HepG2 (cell line): ENCODE data around the gene SRGAP3. TPM values are rescaled to one million over a fixed set of nuclear protein-coding genes. Genes with fewer than 3 reads are reported as not detected.

ENCODE experiments used
- ATAC-seq: fragments of 200-7000 bp; cut with Tn5 transposase; 3 replicates; pipeline ENCODE4 v1.9.1; 2020; ENCODE audit warnings: mild to moderate bottlenecking, moderate library complexity
- BruUV-seq: library from RNA; stranded (reverse); fragments of 400-500 nt; replicated peaks from 2 replicates; lab custom pipeline; 2021; lab: Mats Ljungman, UMichigan
- CTCF ChIA-PET: fragments of 300-600 bp; formaldehyde crosslinking; extraction: SDS; loops from one replicate; lab custom pipeline; 2021; ENCODE audit warnings: low total read pairs, inconsistent platforms, low intra/inter-chr PET ratio; lab: Yijun Ruan, JAX
- POLR2A ChIA-PET: fragments of 350-600 bp; sonication (Branson Sonifier 250); formaldehyde crosslinking; loops from one replicate; lab custom pipeline; 2020; ENCODE audit warnings: antibody characterized with exemption, inconsistent platforms; lab: Yijun Ruan, JAX
- DNase-seq: peaks from one replicate; pipeline ENCODE4 v3.0.0-alpha.2; 2015; ENCODE audit warnings: low spot score
- FAIRE-seq: peaks from 3 replicates; lab custom pipeline; 2011; peaks lifted over from hg19 to GRCh38; lab: Jason Lieb, UNC
- H2AFZ ChIP-seq: one replicate; pipeline ENCODE4 v1.6.1; 2011; ENCODE audit warnings: low read length, inconsistent platforms
- H3K27ac ChIP-seq: fragments of 300-600 bp; 3 replicates; pipeline ENCODE4 v1.8.0; 2011; ENCODE audit warnings: mixed run types, mild to moderate bottlenecking, mixed read lengths, low read length, inconsistent platforms; ENCODE audit not compliant: insufficient read depth; ENCODE audit errors: extremely low read length
- H3K27me3 ChIP-seq, 2 experiments: fragments of 200-600 bp in 1 of 2; 2 replicates in 1 of 2; 3 replicates in 1 of 2; pipeline versions ENCODE4 v1.6.0 to v1.8.0; 2011; ENCODE audit warnings: low read length in 2 of 2, mild to moderate bottlenecking in 2 of 2, moderate library complexity in 2 of 2, inconsistent platforms in 1 of 2; ENCODE audit not compliant: insufficient read depth in 2 of 2, control insufficient read depth in 1 of 2
- H3K36me3 ChIP-seq, 2 experiments: fragments of 200-600 bp in 1 of 2; replicated peaks in 1 of 2; 2 replicates in 1 of 2; 3 replicates in 1 of 2; pipeline versions ENCODE4 v1.5.1 to v1.8.0; 2011; ENCODE audit warnings: low read length in 2 of 2, inconsistent platforms in 1 of 2; ENCODE audit not compliant: insufficient read depth in 2 of 2, control insufficient read depth in 1 of 2
- H3K4me1 ChIP-seq: 2 replicates; pipeline ENCODE4 v1.5.1; 2012; ENCODE audit warnings: low read length, inconsistent platforms; ENCODE audit not compliant: insufficient read depth
- H3K4me2 ChIP-seq: 2 replicates; pipeline ENCODE4 v1.6.0; 2011; ENCODE audit warnings: low read depth, low read length, inconsistent platforms
- H3K4me3 ChIP-seq, 3 experiments: fragments of 200-600 bp in 1 of 3; sonication (generic), shearing (Covaris generic) in 1 of 3; replicated peaks in 1 of 3; 2 replicates each; pipeline ENCODE4 v1.5.1; 2011 to 2016; ENCODE audit warnings: low read length in 3 of 3, inconsistent platforms in 2 of 3, low read depth in 2 of 3, mild to moderate bottlenecking in 2 of 3, control low read depth in 1 of 3, mixed read lengths in 1 of 3; ENCODE audit not compliant: insufficient read depth in 1 of 3
- H3K79me2 ChIP-seq: one replicate; pipeline ENCODE4 v1.6.1; 2011; ENCODE audit warnings: low read length, inconsistent platforms; ENCODE audit not compliant: insufficient read depth
- H3K9ac ChIP-seq: 2 replicates; pipeline ENCODE4 v1.6.0; 2011; ENCODE audit warnings: mild to moderate bottlenecking, low read depth, low read length, inconsistent platforms; ENCODE audit not compliant: insufficient read depth
- H3K9me3 ChIP-seq: 2 replicates; pipeline ENCODE4 v1.5.1; 2012; ENCODE audit warnings: mild to moderate bottlenecking, low read length
- H4K20me1 ChIP-seq: 2 replicates; pipeline ENCODE4 v1.6.0; 2011; ENCODE audit warnings: inconsistent platforms, mild to moderate bottlenecking, low read length, moderate library complexity; ENCODE audit not compliant: insufficient read depth
- HOXA5 ChIP-seq: sonication (generic); formaldehyde crosslinking; IDR thresholded peaks from 2 replicates; pipeline ENCODE4 v1.4.0; 2020; ENCODE audit warnings: missing genetic modification reagents
- MIXL1 ChIP-seq: IDR thresholded peaks from 2 replicates; pipeline ENCODE4 v1.6.1; 2016
- NBN ChIP-seq: fragments of 450-650 bp; conservative IDR thresholded peaks from 2 replicates; pipeline ENCODE4 v1.6.1; 2017
- ZBTB20 ChIP-seq: sonication (generic); formaldehyde crosslinking; IDR thresholded peaks from 2 replicates; pipeline ENCODE4 v1.8.1; 2023; ENCODE audit warnings: missing genetic modification reagents, low read depth, mild to moderate bottlenecking, borderline replicate concordance
- ZC3H13 ChIP-seq: sonication (generic); formaldehyde crosslinking; IDR thresholded peaks from 2 replicates; pipeline ENCODE4 v1.8.1; 2023; ENCODE audit warnings: mild to moderate bottlenecking, missing genetic modification reagents, moderate library complexity
- ZNF780A ChIP-seq: sonication (generic); formaldehyde crosslinking; IDR thresholded peaks from 2 replicates; pipeline ENCODE4 v1.8.0; 2022; ENCODE audit warnings: mild to moderate bottlenecking, missing genetic modification reagents, moderate library complexity
- WGBS: methylation state at CpG from one replicate; pipeline ENCODE4 v1.1.6; 2017; ENCODE audit warnings: low lambda C conversion rate; 5-methylcytosine and 5-hydroxymethylcytosine counted together
- in situ Hi-C: cut with HindIII; loops from 2 replicates; pipeline ENCODE4 v1.10.0; 2017; ENCODE audit warnings: low pct_unique_long_range_greater_than_20kb; ENCODE audit not compliant: extremely low pct_ligation_motif_present
- intact Hi-C: fragments of 100-400 bp; cut with micrococcal nuclease; formaldehyde crosslinking; loops from one replicate; pipeline ENCODE4 v1.10.0; 2022; ENCODE audit not compliant: unreplicated experiment
- polyA plus RNA-seq, 8 experiments: library from polyadenylated mRNA; depleted of rRNA in 3 of 8; stranded (reverse) in 7 of 8; unstranded in 1 of 8; fragments of >200 nt; fragmentation: Illumina TruSeq in 4 of 8; extraction: Trizol in 4 of 8; gene quantifications; 2 replicates each; pipeline versions ENCODE4 v1.2.1 to v1.2.3, GENCODE V29; 2011 to 2016; ENCODE audit warnings: low read depth in 4 of 8, missing spikeins in 1 of 8, mixed read lengths in 1 of 8; ENCODE audit not compliant: insufficient read depth in 1 of 8
- total RNA-seq, 5 experiments: library from RNA; depleted of rRNA; stranded (reverse); fragments of >200 nt; fragmentation: Illumina TruSeq; extraction: Trizol; gene quantifications; 2 replicates each; pipeline ENCODE4 v1.2.3, GENCODE V29; 2016; ENCODE audit warnings: low read depth in 1 of 5
- TF ChIP-seq, protein P1 (sequence below): sonication (generic); formaldehyde crosslinking; IDR thresholded peaks from 2 replicates; pipeline ENCODE4 v1.5.1; 2020; ENCODE audit warnings: mild to moderate bottlenecking, missing genetic modification reagents, borderline replicate concordance

Gene SRGAP3
- total and polyA plus RNA-seq, 2 of the 13 experiments (the other 11 are each of a cell fraction or from before 2014, with no cell fraction given): 1.2 to 1.4 TPM

GRCh38 chr3:9070961-9071360, 178.5 kb downstream of the SRGAP3 start:
- ChIA-PET POLR2A (no interaction called here), CTCF (no interaction called here)
- intact Hi-C loops: no loop called here
- FAIRE-seq (no peak), ATAC-seq (no peak), DNase-seq (no peak)
- WGBS: 42% methylated on average over 2 of the region's 2 CpGs
- Histone ChIP-seq H3K9me3 (no peaks in the 10 kb centered on the region), H3K79me2 (no peaks in the 10 kb centered on the region), H3K4me3 (no peak overlapping the region), H3K4me1 (no peaks in the 10 kb centered on the region), H3K4me2 (no peak overlapping the region), H3K27me3 (no peaks in the 10 kb centered on the region; a peak in 1 of 5 replicates), H3K9ac (no peak overlapping the region), H2AFZ (no peak overlapping the region), H4K20me1 (no peaks in the 10 kb centered on the region), H3K36me3 (no peaks in the 10 kb centered on the region), H3K27ac (no peak overlapping the region)
- TF ChIP-seq ZNF780A: no peak
- no peak for TF ChIP-seq NBN
- no peak for TF ChIP-seq MIXL1 (CRISPR knock-in tag)
- TF ChIP-seq, protein P1, sequence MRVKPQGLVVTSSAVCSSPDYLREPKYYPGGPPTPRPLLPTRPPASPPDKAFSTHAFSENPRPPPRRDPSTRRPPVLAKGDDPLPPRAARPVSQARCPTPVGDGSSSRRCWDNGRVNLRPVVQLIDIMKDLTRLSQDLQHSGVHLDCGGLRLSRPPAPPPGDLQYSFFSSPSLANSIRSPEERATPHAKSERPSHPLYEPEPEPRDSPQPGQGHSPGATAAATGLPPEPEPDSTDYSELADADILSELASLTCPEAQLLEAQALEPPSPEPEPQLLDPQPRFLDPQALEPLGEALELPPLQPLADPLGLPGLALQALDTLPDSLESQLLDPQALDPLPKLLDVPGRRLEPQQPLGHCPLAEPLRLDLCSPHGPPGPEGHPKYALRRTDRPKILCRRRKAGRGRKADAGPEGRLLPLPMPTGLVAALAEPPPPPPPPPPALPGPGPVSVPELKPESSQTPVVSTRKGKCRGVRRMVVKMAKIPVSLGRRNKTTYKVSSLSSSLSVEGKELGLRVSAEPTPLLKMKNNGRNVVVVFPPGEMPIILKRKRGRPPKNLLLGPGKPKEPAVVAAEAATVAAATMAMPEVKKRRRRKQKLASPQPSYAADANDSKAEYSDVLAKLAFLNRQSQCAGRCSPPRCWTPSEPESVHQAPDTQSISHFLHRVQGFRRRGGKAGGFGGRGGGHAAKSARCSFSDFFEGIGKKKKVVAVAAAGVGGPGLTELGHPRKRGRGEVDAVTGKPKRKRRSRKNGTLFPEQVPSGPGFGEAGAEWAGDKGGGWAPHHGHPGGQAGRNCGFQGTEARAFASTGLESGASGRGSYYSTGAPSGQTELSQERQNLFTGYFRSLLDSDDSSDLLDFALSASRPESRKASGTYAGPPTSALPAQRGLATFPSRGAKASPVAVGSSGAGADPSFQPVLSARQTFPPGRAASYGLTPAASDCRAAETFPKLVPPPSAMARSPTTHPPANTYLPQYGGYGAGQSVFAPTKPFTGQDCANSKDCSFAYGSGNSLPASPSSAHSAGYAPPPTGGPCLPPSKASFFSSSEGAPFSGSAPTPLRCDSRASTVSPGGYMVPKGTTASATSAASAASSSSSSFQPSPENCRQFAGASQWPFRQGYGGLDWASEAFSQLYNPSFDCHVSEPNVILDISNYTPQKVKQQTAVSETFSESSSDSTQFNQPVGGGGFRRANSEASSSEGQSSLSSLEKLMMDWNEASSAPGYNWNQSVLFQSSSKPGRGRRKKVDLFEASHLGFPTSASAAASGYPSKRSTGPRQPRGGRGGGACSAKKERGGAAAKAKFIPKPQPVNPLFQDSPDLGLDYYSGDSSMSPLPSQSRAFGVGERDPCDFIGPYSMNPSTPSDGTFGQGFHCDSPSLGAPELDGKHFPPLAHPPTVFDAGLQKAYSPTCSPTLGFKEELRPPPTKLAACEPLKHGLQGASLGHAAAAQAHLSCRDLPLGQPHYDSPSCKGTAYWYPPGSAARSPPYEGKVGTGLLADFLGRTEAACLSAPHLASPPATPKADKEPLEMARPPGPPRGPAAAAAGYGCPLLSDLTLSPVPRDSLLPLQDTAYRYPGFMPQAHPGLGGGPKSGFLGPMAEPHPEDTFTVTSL: no peak
- TF ChIP-seq HOXA5 (CRISPR knock-in tag): no peak
- TF ChIP-seq ZBTB20: no peak
- no peak for TF ChIP-seq ZC3H13 (CRISPR knock-in tag)
- BruUV-seq: no TSS peak
- in situ Hi-C loops: no loop called here
